Activated naive CD8-positive, alpha-beta T cell (primary cell): Measurements from ENCODE around the gene PLPPR1.
"Not testable (repeated sequence)": the region's sequence is repeated elsewhere in the genome, so short reads cannot be mapped to it uniquely, and the experiment has no call there.

ENCODE experiments used
- H3K27ac Mint-ChIP-seq: one replicate; pipeline ENCODE4 v1.8.0; 2021; ENCODE audit warnings: mixed read lengths
- H3K27me3 Mint-ChIP-seq: one replicate; pipeline ENCODE4 v1.8.0; 2021; ENCODE audit warnings: mixed read lengths
- H3K36me3 Mint-ChIP-seq: one replicate; pipeline ENCODE4 v1.8.0; 2021; ENCODE audit warnings: mixed read lengths
- H3K4me1 Mint-ChIP-seq: one replicate; pipeline ENCODE4 v1.8.0; 2021; ENCODE audit warnings: low read depth, mixed read lengths
- H3K4me3 Mint-ChIP-seq: one replicate; pipeline ENCODE4 v1.8.0; 2021; ENCODE audit warnings: mild to moderate bottlenecking, mixed read lengths
- H3K9me3 Mint-ChIP-seq: one replicate; pipeline ENCODE4 v1.8.0; 2021; ENCODE audit warnings: low read depth, mixed read lengths

The PLPPR1 gene

GRCh38 chr9:101235105-101235866 is 206.8 kb downstream of the PLPPR1 start:
- Mint-ChIP-seq H3K27ac (no peak overlapping the region), H3K9me3 (no peaks in the 10 kb centered on the region), H3K4me3 (no peak overlapping the region), H3K27me3 (peaks cover 13% of the 10 kb centered on the region), H3K36me3 (no peaks in the 10 kb centered on the region), H3K4me1 (no peaks in the 10 kb centered on the region)

GRCh38 chr9:101242651-101243050 is 214.1 kb downstream of the PLPPR1 start:
- H3K27me3 Mint-ChIP-seq = peaks cover 15% of the 10 kb centered on the region
- H3K9me3 Mint-ChIP-seq = no peaks in the 10 kb centered on the region
- no peak overlapping the region for H3K4me3 Mint-ChIP-seq
- H3K4me1 Mint-ChIP-seq = no peaks in the 10 kb centered on the region
- no peak overlapping the region for H3K27ac Mint-ChIP-seq
- H3K36me3 Mint-ChIP-seq = no peaks in the 10 kb centered on the region

DNA sequence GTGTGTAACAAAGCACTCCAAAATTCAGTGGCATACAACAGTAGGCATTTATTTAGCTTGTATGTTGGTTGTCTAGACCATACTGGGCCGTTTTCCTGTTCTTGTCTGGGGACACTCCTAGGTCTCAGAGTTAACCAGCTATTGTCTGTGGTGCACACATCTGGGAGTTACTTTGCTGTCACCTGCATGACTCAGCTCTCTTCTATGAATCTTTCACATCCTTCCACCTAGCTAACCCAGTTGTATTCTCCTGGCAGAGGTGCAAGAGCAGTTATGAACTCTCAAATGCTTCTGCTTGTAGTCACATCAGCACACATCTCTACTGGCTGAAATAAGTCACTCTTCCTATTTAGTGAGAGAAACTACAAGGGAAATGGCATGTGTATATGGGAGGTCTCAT is 218.2 kb downstream of the PLPPR1 start:
- Mint-ChIP-seq H3K36me3 (no peaks in the 10 kb centered on the region), H3K4me3 (no peak overlapping the region), H3K27ac (no peak overlapping the region), H3K9me3 (no peaks in the 10 kb centered on the region), H3K4me1 (no peaks in the 10 kb centered on the region), H3K27me3 (peaks cover 5% of the 10 kb centered on the region)

DNA sequence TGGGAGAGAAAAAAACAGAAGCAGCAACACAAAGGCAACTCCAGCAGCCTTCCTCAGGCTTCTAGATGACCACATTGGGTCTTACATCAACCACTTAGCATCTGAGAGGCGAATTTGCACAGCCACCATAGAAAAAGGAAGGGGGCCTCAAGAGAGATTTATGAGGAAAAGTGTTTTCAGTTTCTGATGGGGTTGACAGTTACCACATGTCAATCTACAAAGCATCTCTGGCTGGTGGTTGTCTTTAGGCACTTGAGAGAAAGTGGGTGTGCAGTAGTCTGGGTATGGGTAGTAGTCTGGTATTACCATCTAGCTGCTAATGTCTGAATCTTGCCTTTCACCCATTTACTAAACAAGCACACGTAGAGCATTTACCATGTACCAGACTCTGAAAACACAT is 218.8 kb downstream of the PLPPR1 start:
- no peak overlapping the region for H3K27ac Mint-ChIP-seq
- no peaks in the 10 kb centered on the region for H3K4me1 Mint-ChIP-seq
- H3K36me3 Mint-ChIP-seq = no peaks in the 10 kb centered on the region
- no peak overlapping the region for H3K4me3 Mint-ChIP-seq
- no peaks in the 10 kb centered on the region for H3K9me3 Mint-ChIP-seq
- H3K27me3 Mint-ChIP-seq = peaks cover 4% of the 10 kb centered on the region

- Mint-ChIP-seq H3K36me3 (no peaks in the 10 kb centered on the region), H3K9me3 (no peaks in the 10 kb centered on the region), H3K27me3 (peaks cover 5% of the 10 kb centered on the region), H3K4me1 (no peaks in the 10 kb centered on the region), H3K27ac (no peak overlapping the region), H3K4me3 (no peak overlapping the region)
Observed at GRCh38 chr9:101254733-101255433, 226.4 kb downstream of the PLPPR1 start.

DNA sequence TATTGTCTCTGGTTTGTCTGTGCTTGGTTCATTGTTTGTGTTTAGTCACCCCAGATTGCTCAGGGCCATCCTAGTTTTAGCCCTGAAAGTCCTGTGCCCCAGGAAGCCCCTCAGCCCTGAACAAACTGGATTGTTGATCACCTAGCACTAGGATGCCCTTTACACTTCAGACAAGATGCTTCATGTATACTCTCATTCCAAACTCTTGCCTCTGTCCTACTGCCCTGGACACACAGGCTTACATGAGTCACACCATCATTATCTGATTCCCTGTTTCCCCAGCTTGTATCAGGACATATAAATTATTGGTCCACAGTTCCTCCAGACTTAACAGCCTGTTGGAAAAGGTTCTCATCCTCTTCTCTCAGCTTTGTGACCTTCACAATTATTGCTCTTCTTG is 236.2 kb downstream of the PLPPR1 start:
- no peaks in the 10 kb centered on the region for H3K4me1 Mint-ChIP-seq
- H3K36me3 Mint-ChIP-seq = no peaks in the 10 kb centered on the region
- H3K9me3 Mint-ChIP-seq = peaks cover 4% of the 10 kb centered on the region
- H3K27ac Mint-ChIP-seq = no peak overlapping the region
- no peak overlapping the region for H3K4me3 Mint-ChIP-seq
- peaks cover 4% of the 10 kb centered on the region for H3K27me3 Mint-ChIP-seq

GRCh38 chr9:101265261-101265660 is 236.7 kb downstream of the PLPPR1 start:
- Mint-ChIP-seq H3K4me1 (no peaks in the 10 kb centered on the region), H3K9me3 (peaks cover 4% of the 10 kb centered on the region), H3K4me3 (no peak overlapping the region), H3K27me3 (peaks cover 4% of the 10 kb centered on the region), H3K36me3 (no peaks in the 10 kb centered on the region), H3K27ac (no peak overlapping the region)

DNA sequence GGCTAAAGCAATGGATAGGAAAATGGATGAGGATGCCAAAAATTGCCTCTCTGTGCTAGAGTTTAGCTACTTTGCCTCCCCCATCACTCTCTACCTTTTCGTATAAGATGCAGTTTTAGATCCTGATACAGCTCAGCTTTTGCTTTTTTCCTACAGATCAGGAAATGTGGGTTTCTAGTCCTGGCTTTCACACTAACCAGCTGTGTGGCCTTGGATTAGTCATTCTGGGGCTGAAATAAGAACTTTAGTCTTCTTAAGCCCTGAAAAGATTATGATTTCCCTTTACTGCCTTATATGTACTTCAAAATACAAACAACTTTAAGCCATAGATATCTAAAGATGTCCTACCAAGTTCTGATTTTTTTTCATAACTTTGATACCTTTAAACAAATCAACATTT is 239.9 kb downstream of the PLPPR1 start:
- H3K27me3 Mint-ChIP-seq = peaks cover 6% of the 10 kb centered on the region
- no peaks in the 10 kb centered on the region for H3K36me3 Mint-ChIP-seq
- H3K27ac Mint-ChIP-seq = no peak overlapping the region
- peaks cover 2% of the 10 kb centered on the region for H3K9me3 Mint-ChIP-seq
- no peak overlapping the region for H3K4me3 Mint-ChIP-seq
- no peaks in the 10 kb centered on the region for H3K4me1 Mint-ChIP-seq

- Mint-ChIP-seq H3K36me3 (no peaks in the 10 kb centered on the region), H3K4me3 (no peak overlapping the region), H3K9me3 (no peaks in the 10 kb centered on the region), H3K27me3 (peaks cover 3% of the 10 kb centered on the region), H3K27ac (no peak overlapping the region), H3K4me1 (no peaks in the 10 kb centered on the region)
Observed at GRCh38 chr9:101269591-101270283, 241.2 kb downstream of the PLPPR1 start.

DNA sequence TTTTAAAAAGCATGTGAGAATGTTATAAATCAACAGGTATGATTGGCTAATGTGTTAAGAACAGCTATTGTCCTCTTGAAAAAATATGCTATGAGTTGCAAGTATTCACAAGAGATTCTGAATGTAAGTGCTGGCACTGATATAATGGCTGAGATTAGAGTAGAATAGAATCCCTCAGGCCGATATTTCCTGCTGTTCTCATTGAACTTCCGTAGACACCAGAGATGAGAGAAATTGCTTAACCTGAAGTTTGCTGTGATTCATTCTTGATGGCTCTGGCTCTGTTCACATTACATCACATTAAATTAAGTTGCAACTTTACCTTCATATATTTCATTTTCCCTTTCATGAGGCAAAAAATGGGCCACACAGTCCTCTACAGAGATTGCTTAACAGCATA is 241.8 kb downstream of the PLPPR1 start:
- H3K4me3 Mint-ChIP-seq = no peak overlapping the region
- no peaks in the 10 kb centered on the region for H3K36me3 Mint-ChIP-seq
- H3K27me3 Mint-ChIP-seq = peaks cover 3% of the 10 kb centered on the region
- H3K4me1 Mint-ChIP-seq = no peaks in the 10 kb centered on the region
- H3K27ac Mint-ChIP-seq = no peak overlapping the region
- H3K9me3 Mint-ChIP-seq = no peaks in the 10 kb centered on the region

- H3K36me3 Mint-ChIP-seq = no peaks in the 10 kb centered on the region
- H3K27ac Mint-ChIP-seq = no peak overlapping the region
- peaks cover 5% of the 10 kb centered on the region for H3K27me3 Mint-ChIP-seq
- no peak overlapping the region for H3K4me3 Mint-ChIP-seq
- H3K9me3 Mint-ChIP-seq = no peaks in the 10 kb centered on the region
- no peaks in the 10 kb centered on the region for H3K4me1 Mint-ChIP-seq
Observed at GRCh38 chr9:101271102-101271501, 242.6 kb downstream of the PLPPR1 start.

- H3K4me3 Mint-ChIP-seq = no peak overlapping the region
- peaks cover 5% of the 10 kb centered on the region for H3K9me3 Mint-ChIP-seq
- H3K27ac Mint-ChIP-seq = no peak overlapping the region
- no peaks in the 10 kb centered on the region for H3K36me3 Mint-ChIP-seq
- peaks cover 10% of the 10 kb centered on the region for H3K27me3 Mint-ChIP-seq
- H3K4me1 Mint-ChIP-seq = no peaks in the 10 kb centered on the region
Observed at GRCh38 chr9:101274971-101275768, 246.6 kb downstream of the PLPPR1 start.

- Mint-ChIP-seq H3K4me1 (no peaks in the 10 kb centered on the region), H3K27me3 (peaks cover 10% of the 10 kb centered on the region), H3K4me3 (no peak overlapping the region), H3K27ac (no peak overlapping the region), H3K36me3 (no peaks in the 10 kb centered on the region), H3K9me3 (peaks cover 5% of the 10 kb centered on the region)
Observed at GRCh38 chr9:101275769-101276250, 247.3 kb downstream of the PLPPR1 start.

DNA sequence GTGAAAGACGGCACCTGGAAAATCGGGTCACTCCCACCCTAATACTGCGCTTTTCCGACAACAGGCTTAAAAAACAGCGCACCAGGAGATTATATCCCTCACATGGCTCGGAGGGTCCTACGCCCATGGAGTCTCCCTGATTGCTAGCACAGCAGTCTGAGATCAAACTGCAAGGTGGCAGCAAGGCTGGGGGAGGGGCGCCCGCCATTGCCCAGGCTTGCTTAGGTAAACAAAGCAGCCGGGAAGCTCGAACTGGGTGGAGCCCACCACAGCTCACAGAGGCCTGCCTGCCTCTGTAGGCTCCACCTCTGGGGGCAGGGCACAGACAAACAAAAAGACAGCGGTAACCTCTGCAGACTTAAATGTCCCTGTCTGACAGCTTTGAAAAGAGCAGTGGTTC is 262.5 kb downstream of the PLPPR1 start:
- not testable (repeated sequence) for H3K36me3 Mint-ChIP-seq, H3K4me3 Mint-ChIP-seq, H3K4me1 Mint-ChIP-seq, H3K9me3 Mint-ChIP-seq, H3K27ac Mint-ChIP-seq
- peaks cover 11% of the 10 kb centered on the region for H3K27me3 Mint-ChIP-seq
